IMR-90 (cell line): ENCODE results near the gene NTSR2. TPM values are rescaled to one million over a fixed set of nuclear protein-coding genes. Genes with fewer than 3 reads are reported as not detected.

ENCODE experiments used
- ATAC-seq: fragments of 200-7000 bp; cut with Tn5 transposase; 2 replicates; pipeline ENCODE4 v1.9.1; 2020; ENCODE audit warnings: low read depth, mild to moderate bottlenecking, moderate library complexity
- BruUV-seq: library from RNA; stranded (reverse); fragments of 400-500 nt; replicated peaks from 2 replicates; lab custom pipeline; 2021; lab: Mats Ljungman, UMichigan
- CTCF ChIA-PET: fragments of 300-600 bp; formaldehyde crosslinking; extraction: SDS; loops from one replicate; lab custom pipeline; 2021; ENCODE audit warnings: antibody characterized with exemption; lab: Yijun Ruan, JAX
- POLR2A ChIA-PET: fragments of 300-600 bp; sonication (Branson Sonifier 250); formaldehyde crosslinking; loops from one replicate; lab custom pipeline; 2022; ENCODE audit warnings: antibody characterized with exemption; ENCODE audit not compliant: unreplicated experiment; lab: Charles Lee
- DNase-seq: peaks from one replicate; pipeline ENCODE4 v3.0.0; 2013
- H2AFZ ChIP-seq: replicated peaks from 2 replicates; pipeline ENCODE3; 2013; ENCODE audit warnings: low read length, mild to moderate bottlenecking; ENCODE audit not compliant: poor library complexity
- H2AK5ac ChIP-seq: 2 replicates; pipeline ENCODE4 v1.6.1; 2013; ENCODE audit warnings: low read depth, low read length, inconsistent platforms
- H2AK9ac ChIP-seq: replicated peaks from 2 replicates; pipeline ENCODE3; 2013; ENCODE audit warnings: mild to moderate bottlenecking, low read depth, low read length, moderate library complexity; ENCODE audit not compliant: poor library complexity
- H2BK120ac ChIP-seq: 2 replicates; pipeline ENCODE4 v1.6.1; 2013; ENCODE audit warnings: low read depth, low read length, inconsistent platforms
- H2BK15ac ChIP-seq: 3 replicates; pipeline ENCODE4 v1.6.1; 2013; ENCODE audit warnings: low read depth, low read length, inconsistent platforms
- H2BK20ac ChIP-seq: 2 replicates; pipeline ENCODE4 v1.6.1; 2013; ENCODE audit warnings: low read depth, mild to moderate bottlenecking, inconsistent platforms, low read length, moderate library complexity
- H2BK5ac ChIP-seq: 2 replicates; pipeline ENCODE4 v1.6.1; 2013; ENCODE audit warnings: mild to moderate bottlenecking, low read depth, low read length, inconsistent platforms; ENCODE audit not compliant: poor library complexity, severe bottlenecking
- H3K14ac ChIP-seq: replicated peaks from 2 replicates; pipeline ENCODE4 v1.6.1; 2013; ENCODE audit warnings: low read depth, low read length, inconsistent platforms
- H3K18ac ChIP-seq: 2 replicates; pipeline ENCODE4 v1.6.1; 2013; ENCODE audit warnings: low read depth, low read length, control low read depth
- H3K23ac ChIP-seq: 2 replicates; pipeline ENCODE4 v1.6.1; 2013; ENCODE audit warnings: low read depth, low read length, inconsistent platforms
- H3K27ac ChIP-seq: 2 replicates; pipeline ENCODE4 v1.5.1; 2013; ENCODE audit warnings: mild to moderate bottlenecking, control low read depth, low read length; ENCODE audit not compliant: insufficient read depth
- H3K27me3 ChIP-seq: 2 replicates; pipeline ENCODE4 v1.6.1; 2013; ENCODE audit warnings: low read length; ENCODE audit not compliant: control insufficient read depth, insufficient read depth
- H3K36me3 ChIP-seq: 2 replicates; pipeline ENCODE4 v1.6.1; 2013; ENCODE audit warnings: low read length, mixed read lengths; ENCODE audit not compliant: control insufficient read depth, insufficient read depth
- H3K4ac ChIP-seq: 2 replicates; pipeline ENCODE4 v1.6.1; 2013; ENCODE audit warnings: low read depth, low read length, inconsistent platforms
- H3K4me1 ChIP-seq: 2 replicates; pipeline ENCODE4 v1.6.1; 2013; ENCODE audit warnings: low read length, mixed read lengths; ENCODE audit not compliant: control insufficient read depth, insufficient read depth
- H3K4me2 ChIP-seq: 2 replicates; pipeline ENCODE4 v1.6.1; 2013; ENCODE audit warnings: low read depth, mild to moderate bottlenecking, control low read depth, low read length, moderate library complexity
- H3K4me3 ChIP-seq: 2 replicates; pipeline ENCODE4 v1.5.1; 2013; ENCODE audit warnings: low read depth, mild to moderate bottlenecking, control low read depth, low read length, moderate library complexity; ENCODE audit not compliant: insufficient read depth
- H3K56ac ChIP-seq: 2 replicates; pipeline ENCODE4 v1.6.1; 2013; ENCODE audit warnings: low read length, inconsistent platforms; ENCODE audit not compliant: insufficient read depth; ENCODE audit errors: extremely low read depth
- H3K79me1 ChIP-seq, 2 experiments: 2 replicates each; pipeline ENCODE4 v1.6.1; 2013; ENCODE audit warnings: low read length in 2 of 2, inconsistent platforms in 1 of 2, low read depth in 1 of 2
- H3K9ac ChIP-seq: 2 replicates; pipeline ENCODE4 v1.6.1; 2013; ENCODE audit warnings: low read depth, low read length, control low read depth
- H3K9me1 ChIP-seq: 2 replicates; pipeline ENCODE4 v1.6.1; 2013; ENCODE audit warnings: low read length, inconsistent platforms; ENCODE audit not compliant: insufficient read depth
- H3K9me3 ChIP-seq: 2 replicates; pipeline ENCODE4 v1.6.1; 2013; ENCODE audit warnings: low read length; ENCODE audit not compliant: control insufficient read depth, insufficient read depth
- H4K20me1 ChIP-seq: 2 replicates; pipeline ENCODE4 v1.6.1; 2013; ENCODE audit warnings: low read length, inconsistent platforms; ENCODE audit not compliant: insufficient read depth
- H4K5ac ChIP-seq: 2 replicates; pipeline ENCODE4 v1.6.1; 2013; ENCODE audit warnings: mild to moderate bottlenecking, low read depth, low read length, control low read depth
- H4K8ac ChIP-seq, 2 experiments: 2 replicates each; pipeline ENCODE4 v1.6.1; 2013; ENCODE audit warnings: low read depth in 2 of 2, low read length in 2 of 2, control low read depth in 1 of 2, inconsistent platforms in 1 of 2
- H4K91ac ChIP-seq: 2 replicates; pipeline ENCODE4 v1.6.1; 2013; ENCODE audit warnings: low read depth, low read length, inconsistent platforms; ENCODE audit not compliant: insufficient read depth
- BHLHE40 ChIP-seq: fragments of 150-350 bp; IDR thresholded peaks from 2 replicates; pipeline ENCODE4 v1.6.1; 2016; ENCODE audit warnings: mild to moderate bottlenecking, low read depth, low read length
- CHD1 ChIP-seq: IDR thresholded peaks from 2 replicates; pipeline ENCODE4 v1.6.1; 2012; ENCODE audit warnings: low read depth, low read length, improper control_type of control experiment
- CTCF ChIP-seq: conservative IDR thresholded peaks from 2 replicates; pipeline ENCODE4 v1.5.1; 2012; ENCODE audit warnings: mild to moderate bottlenecking, low read depth, low read length, improper control_type of control experiment
- FOS ChIP-seq: fragments of 150-350 bp; IDR thresholded peaks from 2 replicates; pipeline ENCODE4 v1.6.1; 2016; ENCODE audit warnings: low read depth, low read length
- MAFK ChIP-seq: IDR thresholded peaks from 2 replicates; pipeline ENCODE4 v1.6.1; 2012; ENCODE audit warnings: low read depth, low read length, improper control_type of control experiment
- MAZ ChIP-seq: IDR thresholded peaks from 2 replicates; pipeline ENCODE4 v1.6.1; 2012; ENCODE audit warnings: low read depth, mild to moderate bottlenecking, low read length, improper control_type of control experiment, moderate library complexity, borderline replicate concordance
- MXI1 ChIP-seq: IDR thresholded peaks from 2 replicates; pipeline ENCODE4 v1.6.1; 2012; ENCODE audit warnings: low read depth, mild to moderate bottlenecking, low read length, moderate library complexity, borderline replicate concordance
- RCOR1 ChIP-seq: IDR thresholded peaks from 2 replicates; pipeline ENCODE4 v1.6.1; 2012; ENCODE audit warnings: mild to moderate bottlenecking, low read length, improper control_type of control experiment; ENCODE audit not compliant: insufficient replicate concordance
- RFX5 ChIP-seq: IDR thresholded peaks from 2 replicates; pipeline ENCODE4 v1.8.0; 2012; ENCODE audit warnings: low read depth, mild to moderate bottlenecking, low read length, moderate library complexity
- SMC3 ChIP-seq: fragments of 150-350 bp; IDR thresholded peaks from 2 replicates; pipeline ENCODE4 v1.6.1; 2016; ENCODE audit warnings: low read depth, mild to moderate bottlenecking, antibody characterized with exemption, low read length, moderate library complexity
- USF2 ChIP-seq: fragments of 150-350 bp; IDR thresholded peaks from 2 replicates; pipeline ENCODE4 v1.6.1; 2017; ENCODE audit warnings: mild to moderate bottlenecking, antibody characterized with exemption, low read length, low read depth
- WGBS, 2 experiments: methylation state at CpG; one replicate each; pipeline versions ENCODE4 v1.1.5 to v1.1.7; 2013; ENCODE audit warnings: missing lambda C conversion rate in 2 of 2; ENCODE audit not compliant: insufficient read length in 1 of 2; ENCODE audit errors: extremely low coverage in 2 of 2; 5-methylcytosine and 5-hydroxymethylcytosine counted together
- dilution Hi-C: fragments of 300-500 bp; cut with HindIII; formaldehyde crosslinking; loops from one replicate; pipeline ENCODE4 v1.14.3; 2018; ENCODE audit warnings: low sequenced_read_pairs; ENCODE audit not compliant: unreplicated experiment
- in situ Hi-C: fragments of 300-500 bp; cut with MboI; formaldehyde crosslinking; loops from 3 replicates; pipeline ENCODE4 v1.14.3; 2019; ENCODE audit warnings: low sequenced_read_pairs, inconsistent platforms, mixed read lengths
- intact Hi-C: fragments of 100-400 bp; cut with micrococcal nuclease; formaldehyde crosslinking; loops from 2 replicates; pipeline ENCODE4 v1.10.0; 2022
- polyA plus RNA-seq, 3 experiments: library from polyadenylated mRNA; depleted of rRNA; stranded (reverse); fragments of >200 nt; gene quantifications; 2 replicates each; pipeline ENCODE4 v1.2.3, GENCODE V29; 2012; ENCODE audit warnings: low replicate concordance in 1 of 3
- total RNA-seq: library from RNA; depleted of rRNA; stranded (reverse); fragments of >200 nt; gene quantifications from 2 replicates; pipeline ENCODE4 v1.2.3, GENCODE V29; 2012

Gene NTSR2
- total and polyA plus RNA-seq, 2 of the 4 experiments (the other 2 are of a cell fraction) = not detected

- WGBS, 2 experiments = no CpG with 5 or more reads among the region's 3 CpGs
- dilution Hi-C loops (no loop called here), in situ Hi-C loops (no loop called here), intact Hi-C loops (no loop called here)
- Histone ChIP-seq H3K79me1 (no peaks in the 10 kb centered on the region), H3K27me3 (peaks cover 46% of the 10 kb centered on the region), H4K8ac (no peak overlapping the region), H3K9me1 (no peaks in the 10 kb centered on the region; the same call in 1 of the 2 replicates), H3K14ac (no peak overlapping the region), H3K27ac (no peak overlapping the region), H4K91ac (no peak overlapping the region), H4K5ac (no peak overlapping the region), H3K4me2 (no peak overlapping the region), H3K23ac (no peak overlapping the region), H3K56ac (no peak overlapping the region), H2BK20ac (no peak overlapping the region), H3K9me3 (peaks cover 2% of the 10 kb centered on the region; the same call in 1 of the 2 replicates), H3K4me1 (peaks cover 5% of the 10 kb centered on the region; the same call in 1 of the 2 replicates), H2AFZ (no peak overlapping the region), H3K4me3 (no peak overlapping the region), H3K18ac (no peak overlapping the region), H3K36me3 (no peaks in the 10 kb centered on the region), H2BK15ac (no peak overlapping the region), H4K20me1 (no peaks in the 10 kb centered on the region; the same call in 1 of the 2 replicates), H2AK5ac (no peak overlapping the region), H3K4ac (no peak overlapping the region), H2BK120ac (no peak overlapping the region), H3K9ac (no peak overlapping the region), H2BK5ac (no peak overlapping the region), H2AK9ac (no peak overlapping the region)
- DNase-seq (no peak), ATAC-seq (peak; percentile 4; the same call in 1 of the 2 replicates)
- BruUV-seq = no TSS peak
- TF ChIP-seq RCOR1 (no peak), RFX5 (no peak), BHLHE40 (no peak), CTCF (no peak), MAZ (no peak), MXI1 (no peak), CHD1 (no peak), MAFK (no peak), USF2 (no peak), SMC3 (no peak), FOS (no peak)
- CTCF ChIA-PET = no interaction called here
- POLR2A ChIA-PET = no interaction called here
Observed at GRCh38 chr2:11675423-11676112, 5.6 kb upstream of the NTSR2 start.
